GM13977 (cell line): ENCODE data around the gene GFI1.

ENCODE experiments used
- DNase-seq: peaks from one replicate; pipeline ENCODE4 v3.0.0; 2012; ENCODE audit warnings: low spot score
- CTCF ChIP-seq: IDR thresholded peaks from 2 replicates; pipeline ENCODE4 v1.5.1; 2012; ENCODE audit warnings: mild to moderate bottlenecking, control low read depth; ENCODE audit not compliant: insufficient read depth; ENCODE audit errors: extremely low read depth, missing control alignments
- in situ Hi-C: fragments of 300-500 bp; cut with MboI; formaldehyde crosslinking; loops from one replicate; pipeline ENCODE4 v1.12.0; 2022; ENCODE audit warnings: low sequenced_read_pairs, low pct_unique_long_range_greater_than_20kb, mixed read lengths, inconsistent platforms; ENCODE audit not compliant: unreplicated experiment

Gene GFI1

GRCh38 chr1:92488416-92488815, 1.7 kb upstream of the GFI1 start:
- DNase-seq = no peak
- TF ChIP-seq CTCF = no peak
- in situ Hi-C loops = loop anchor here (10.0 kb wide), 1 partner anchor 106 kb away; no protein-coding TSS in a partner anchor

- TF ChIP-seq CTCF = no peak
- DNase-seq = no peak
- in situ Hi-C loops = loop anchor here (10.0 kb wide), 1 partner anchor 108 kb away; no protein-coding TSS in a partner anchor
Measured at GRCh38 chr1:92487078-92487605, 417 bp upstream of the GFI1 start.

GRCh38 chr1:92485381-92486250, 1.1 kb downstream of the GFI1 start:
- TF ChIP-seq CTCF = peak; percentile 66
- in situ Hi-C loops = loop anchor here (10.0 kb wide), 1 partner anchor 109 kb away; no protein-coding TSS in a partner anchor
- DNase-seq = peak; percentile 79

- peak; percentile 69 for DNase-seq
- in situ Hi-C loops = loop anchor here (10.0 kb wide), 1 partner anchor 110 kb away; no protein-coding TSS in a partner anchor
- no peak for TF ChIP-seq CTCF
Measured at GRCh38 chr1:92484472-92485380, 2.0 kb downstream of the GFI1 start.

GRCh38 chr1:92483610-92484471, 2.9 kb downstream of the GFI1 start:
- in situ Hi-C loops = loop anchor here (10.0 kb wide), 1 partner anchor 111 kb away; no protein-coding TSS in a partner anchor
- TF ChIP-seq CTCF = no peak
- DNase-seq = peak; percentile 63
